Dedifferentiated amniotic fluid mesenchymal stem cell (primary cell): ENCODE results near the gene FSD1.
"Not testable (repeated sequence)": the region's sequence is repeated elsewhere in the genome, so short reads cannot be mapped to it uniquely, and the experiment has no call there.

ENCODE experiments used
- DNase-seq: peaks from one replicate; pipeline ENCODE4 v3.0.0-alpha.2; 2016; ENCODE audit errors: extremely low spot score

Gene FSD1

DNA sequence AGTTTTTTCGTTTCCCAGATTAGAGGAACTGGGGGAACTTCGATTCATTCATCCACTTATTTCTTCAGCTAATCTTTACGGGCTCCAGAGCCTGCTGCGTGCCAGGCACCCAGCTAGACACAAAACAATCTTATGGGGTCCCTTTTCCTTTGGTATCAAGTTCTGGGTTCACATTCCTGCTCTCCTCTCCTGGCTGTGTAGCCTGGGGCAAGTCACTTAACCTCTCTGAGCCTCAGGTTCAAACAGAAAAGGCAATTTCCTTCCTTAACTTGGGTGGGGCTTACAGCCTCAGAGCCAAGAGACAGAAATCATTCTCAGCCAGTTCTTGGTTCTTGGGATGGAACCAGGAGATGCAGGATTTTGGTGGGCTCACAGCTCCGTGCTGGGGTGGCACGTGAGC lies 19.4 kb upstream of the FSD1 start:
- no peak for DNase-seq

DNA sequence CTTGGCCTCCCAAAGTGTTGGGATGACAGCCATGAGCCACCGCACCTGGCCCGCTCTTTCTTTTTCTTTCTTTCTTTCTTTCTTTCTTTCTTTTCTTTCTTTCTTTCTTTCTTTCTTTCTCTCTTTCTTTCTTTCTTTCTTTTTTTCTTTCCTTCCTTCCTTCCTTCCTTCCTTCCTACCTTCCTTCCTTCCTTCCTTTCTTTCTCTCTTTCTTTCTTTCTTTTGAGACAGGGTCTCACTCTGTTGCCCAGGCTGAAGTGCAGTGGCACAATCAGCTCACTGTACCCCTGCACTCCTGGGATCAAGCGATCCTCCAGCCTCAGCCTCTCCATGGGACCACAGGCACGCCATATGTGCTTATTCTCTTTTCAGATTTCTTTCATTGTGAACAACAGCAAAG lies 18.3 kb upstream of the FSD1 start:
- not testable (repeated sequence) for DNase-seq

DNA sequence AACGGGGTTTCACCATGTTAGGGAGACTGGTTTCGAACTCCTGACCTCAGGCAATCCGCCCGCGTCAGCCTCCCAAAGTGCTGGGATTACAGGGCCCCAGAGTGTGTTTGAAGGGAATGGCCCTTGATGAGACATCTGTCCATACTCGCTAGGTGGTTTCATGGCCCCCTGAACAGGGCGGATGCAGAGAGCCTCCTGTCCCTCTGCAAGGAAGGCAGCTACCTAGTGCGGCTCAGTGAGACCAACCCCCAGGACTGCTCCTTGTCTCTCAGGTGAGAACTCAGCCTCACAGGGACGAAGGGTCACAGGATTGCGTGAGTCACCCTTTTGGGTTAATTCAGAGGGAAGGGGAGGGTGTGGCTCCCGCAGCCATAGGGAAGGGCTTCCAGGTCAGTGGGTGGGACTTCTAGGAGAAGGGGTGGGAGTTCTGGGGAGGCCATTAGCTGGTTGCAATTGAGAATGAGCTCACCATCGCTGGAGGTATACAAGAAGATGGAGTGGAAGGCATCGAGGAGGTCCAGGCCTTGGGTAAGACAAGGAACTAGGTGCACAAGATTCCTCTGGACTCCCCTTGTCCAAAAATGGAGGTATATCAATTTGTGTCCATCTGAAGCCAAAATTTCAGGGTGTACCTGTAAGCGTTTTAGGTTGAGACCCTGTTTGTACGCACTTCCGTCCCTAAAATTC lies 16.2 kb upstream of the FSD1 start:
- no peak for DNase-seq

DNA sequence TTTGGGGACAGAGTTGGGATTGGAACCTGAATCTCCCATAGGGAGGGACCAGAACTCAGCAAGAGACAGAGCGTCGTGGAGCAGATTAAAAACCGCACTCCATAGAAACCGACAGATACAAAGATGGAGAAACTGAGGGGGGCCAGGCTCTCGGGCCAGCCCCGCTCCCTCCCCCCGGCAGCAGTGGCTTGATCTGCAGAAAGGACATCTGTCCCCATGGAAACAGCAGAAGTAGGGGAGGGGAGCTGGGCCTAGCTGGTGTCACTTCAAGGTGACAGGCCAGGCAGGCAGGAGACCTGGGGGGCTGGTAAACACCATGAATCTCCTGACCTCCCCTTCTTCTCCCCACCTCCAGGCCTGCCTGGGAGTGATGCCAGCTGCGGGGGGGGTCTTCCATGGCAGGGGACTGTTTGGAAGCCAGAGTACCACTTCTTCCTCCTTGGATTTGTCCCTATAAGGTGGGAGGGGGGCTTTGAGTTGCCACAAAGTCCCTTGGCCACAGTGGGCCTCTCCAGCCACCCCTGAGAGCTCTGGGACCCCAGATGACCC lies 13.1 kb upstream of the FSD1 start:
- no peak for DNase-seq

DNA sequence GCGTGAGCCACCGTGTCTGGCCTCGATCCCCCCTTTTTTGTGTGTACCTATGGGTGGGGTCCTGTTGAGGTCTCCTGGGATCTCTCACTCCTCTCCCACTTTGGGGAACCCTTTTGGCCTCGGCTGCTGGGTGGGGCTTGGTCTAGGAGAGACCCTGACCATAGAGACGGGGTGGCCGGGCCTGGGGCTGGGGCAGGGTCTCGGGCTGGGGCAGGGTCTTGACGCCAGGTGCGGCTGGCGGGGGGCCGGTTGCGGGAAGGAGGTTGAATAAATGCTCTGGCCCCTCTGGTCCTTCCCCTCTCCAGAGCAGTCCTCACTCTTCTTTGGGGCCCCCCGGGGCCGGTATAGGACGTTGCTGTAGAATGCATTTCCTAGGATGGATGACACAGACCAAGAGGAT lies 11.9 kb upstream of the FSD1 start:
- DNase-seq: no peak

DNA sequence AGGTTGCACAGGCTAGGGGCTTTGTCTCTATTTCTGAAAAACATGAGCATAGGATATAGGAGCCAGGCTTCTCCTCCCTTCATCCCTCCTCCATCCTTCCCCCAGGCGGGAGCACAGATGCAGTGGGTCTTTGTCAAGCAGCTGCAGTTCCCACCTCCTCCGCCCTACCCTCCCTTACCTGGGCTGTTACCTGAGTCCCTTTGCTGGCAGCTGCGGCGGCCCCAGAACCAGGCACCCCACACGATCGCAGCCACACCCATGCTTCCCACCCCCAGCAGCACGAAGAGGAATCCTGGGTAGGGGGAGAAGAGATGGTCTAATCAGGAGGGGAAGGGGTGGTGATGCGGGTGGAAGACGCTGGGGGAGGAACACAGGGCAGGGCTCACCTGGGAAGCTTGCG lies 10.0 kb upstream of the FSD1 start:
- no peak for DNase-seq

DNA sequence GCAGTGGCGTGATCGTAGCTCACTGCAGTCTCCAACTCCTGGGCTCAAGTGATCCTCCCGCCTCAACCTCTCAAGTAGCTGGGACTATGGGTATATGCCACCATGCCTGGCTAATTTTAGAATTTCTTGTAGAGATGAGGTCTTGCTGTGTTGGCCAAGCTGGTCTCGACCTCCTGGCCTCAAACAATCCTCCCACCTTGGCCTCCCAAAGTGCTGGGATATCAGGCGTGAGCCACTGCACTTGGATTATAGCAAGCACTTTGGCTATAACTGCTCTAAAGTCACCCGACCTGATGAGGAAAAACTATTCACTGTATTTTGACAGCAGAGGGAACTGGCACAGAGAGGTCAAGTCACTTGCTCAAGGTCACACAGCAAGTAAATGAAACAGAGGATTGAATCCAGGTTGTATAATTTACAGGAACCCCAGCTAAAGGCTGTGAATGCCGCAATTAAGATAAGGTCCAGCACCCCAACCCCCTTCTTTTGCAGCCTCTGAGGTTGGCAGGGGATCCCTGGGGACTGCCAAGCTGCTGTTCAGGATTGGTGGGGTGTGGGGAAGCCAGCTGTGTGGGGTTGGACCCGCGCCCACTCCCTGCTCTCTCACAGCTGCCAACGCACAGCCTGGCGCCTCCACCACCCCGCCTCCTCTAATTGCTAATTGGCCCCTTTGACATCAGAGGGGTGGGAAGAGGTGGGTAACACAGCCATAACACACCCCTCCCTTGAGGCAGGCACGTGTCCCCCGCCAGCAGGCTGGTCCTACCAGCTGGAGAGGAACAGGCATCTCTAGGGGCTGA lies 8.2 kb upstream of the FSD1 start:
- no peak for DNase-seq

DNA sequence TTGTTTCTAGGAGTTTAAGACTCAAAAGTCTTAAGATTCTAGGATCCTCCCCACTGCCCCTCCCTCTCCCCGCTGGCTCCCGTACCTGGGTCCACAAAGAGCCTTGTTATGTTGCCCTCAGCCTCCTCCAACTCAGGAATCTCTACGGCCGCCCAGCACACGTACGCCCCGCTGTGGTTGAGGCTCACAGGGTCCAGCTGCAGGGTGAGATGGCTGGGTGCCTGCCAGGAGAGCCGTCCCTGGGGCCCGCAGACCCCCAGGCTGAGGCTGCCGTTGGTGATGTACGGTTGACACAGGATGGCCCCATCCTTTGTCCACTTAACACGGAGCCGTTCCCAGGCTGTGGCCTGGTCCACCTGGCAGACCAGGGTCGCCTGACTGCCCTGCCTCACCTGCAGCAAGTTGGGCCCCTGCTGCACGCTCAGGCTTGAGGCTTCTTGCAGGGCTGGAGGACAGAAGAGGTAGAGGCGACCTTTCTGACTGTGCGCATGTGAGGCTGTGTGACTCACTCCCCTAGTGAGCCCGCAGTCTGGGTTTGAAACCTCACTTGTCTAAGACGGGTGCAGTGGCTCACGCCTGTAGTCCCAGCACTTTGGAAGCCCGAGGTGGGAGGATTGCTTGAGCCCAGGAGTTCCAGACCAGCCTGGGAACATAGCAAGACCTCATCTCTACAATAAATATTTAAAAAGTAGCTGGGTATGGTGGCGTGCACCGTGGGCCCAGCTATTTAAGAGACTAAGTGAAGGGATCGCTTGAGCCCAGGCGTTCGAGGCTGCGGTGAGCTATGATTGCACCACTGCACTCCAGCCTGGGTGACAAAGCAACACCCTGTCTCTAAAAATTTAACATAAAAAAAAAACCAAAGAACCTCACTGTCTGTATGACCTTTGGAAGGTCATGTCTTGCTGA lies 6.2 kb upstream of the FSD1 start:
- DNase-seq: no peak

DNA sequence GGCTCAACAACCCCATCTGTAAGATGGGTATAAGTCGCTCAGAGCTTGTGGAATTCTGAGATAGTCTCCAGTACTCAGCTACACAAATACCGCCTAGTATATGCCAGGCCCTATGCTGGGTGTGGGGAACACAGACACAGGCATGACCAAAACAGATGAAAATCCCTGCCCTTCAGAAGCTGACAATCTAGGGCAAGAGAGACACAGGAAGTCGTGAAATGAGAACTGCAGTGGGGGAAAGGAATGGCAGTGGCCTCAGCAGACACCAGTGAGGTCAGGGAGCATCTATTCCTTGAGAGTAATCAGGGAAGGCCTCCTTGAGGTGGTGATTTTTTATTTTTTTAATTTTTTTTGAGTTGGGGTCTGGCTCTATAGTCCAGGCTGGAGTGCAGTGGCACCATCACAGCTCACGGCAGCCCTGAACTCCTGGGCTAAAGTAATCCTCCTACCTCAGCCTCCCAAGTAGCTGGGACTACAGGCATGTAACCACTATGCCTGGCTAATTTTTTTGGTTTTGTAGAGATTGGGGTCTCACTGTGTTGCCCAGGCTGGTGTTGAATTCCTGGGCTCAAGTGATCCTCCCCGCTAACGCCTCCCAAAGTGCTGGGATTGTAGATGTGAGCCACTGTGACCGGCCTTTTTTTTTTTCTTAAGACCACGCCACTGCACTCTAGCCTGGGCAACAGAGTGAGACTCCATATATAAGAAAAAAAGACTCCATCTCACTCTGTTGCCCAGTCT lies 5.4 kb upstream of the FSD1 start:
- DNase-seq: no peak

DNA sequence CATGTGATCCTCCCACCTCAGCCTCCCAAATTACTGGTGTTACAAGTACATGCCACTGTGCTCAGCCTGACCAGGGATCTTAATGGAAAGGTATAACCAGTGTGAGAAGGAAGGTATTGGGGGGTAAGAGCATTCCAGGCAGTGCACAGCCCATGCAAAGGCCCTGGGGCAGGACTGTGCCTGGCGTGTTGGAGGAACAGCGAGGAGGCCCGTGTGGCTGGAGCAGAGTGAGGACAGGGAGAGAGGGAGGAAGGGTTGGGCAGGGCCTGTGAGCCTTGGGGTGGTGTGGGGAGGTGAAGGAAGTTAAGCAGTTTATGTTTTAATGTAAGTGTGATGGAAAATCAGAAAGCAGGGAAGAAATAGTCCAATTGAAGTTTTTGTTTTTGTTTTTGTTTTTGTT lies 3.8 kb upstream of the FSD1 start:
- DNase-seq: no peak

DNA sequence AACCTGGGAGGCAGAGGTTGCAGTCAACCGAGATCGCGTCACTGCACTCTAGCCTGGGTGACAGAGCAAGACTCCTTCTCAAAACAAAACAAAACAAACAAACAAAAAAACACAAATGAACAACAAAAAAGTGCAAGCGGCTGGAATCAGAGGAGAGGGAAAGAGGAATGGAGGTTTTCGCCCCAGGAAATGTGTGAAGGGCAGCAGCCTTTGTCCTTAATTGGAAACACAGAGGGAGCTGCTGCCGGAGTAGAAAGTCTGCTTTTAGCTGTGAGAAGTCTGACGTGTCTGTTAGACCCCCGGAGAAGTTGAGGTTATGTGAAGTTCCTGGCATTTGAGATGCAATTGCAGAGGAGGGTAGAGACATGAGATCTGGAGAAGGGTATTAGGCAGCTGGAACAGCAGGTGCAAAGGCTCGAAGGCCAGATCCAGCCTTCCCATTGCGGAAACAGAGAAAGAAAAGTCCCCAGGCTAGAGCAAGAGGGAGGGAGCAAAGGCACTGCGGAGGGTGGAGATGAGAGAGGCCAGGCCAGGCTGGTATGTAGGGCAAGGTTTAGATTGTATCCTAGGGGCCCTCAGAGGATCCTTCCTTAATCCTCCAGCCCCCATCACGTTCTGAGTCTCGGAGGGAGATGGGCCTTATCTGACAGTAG lies 2.7 kb upstream of the FSD1 start:
- DNase-seq: no peak

DNA sequence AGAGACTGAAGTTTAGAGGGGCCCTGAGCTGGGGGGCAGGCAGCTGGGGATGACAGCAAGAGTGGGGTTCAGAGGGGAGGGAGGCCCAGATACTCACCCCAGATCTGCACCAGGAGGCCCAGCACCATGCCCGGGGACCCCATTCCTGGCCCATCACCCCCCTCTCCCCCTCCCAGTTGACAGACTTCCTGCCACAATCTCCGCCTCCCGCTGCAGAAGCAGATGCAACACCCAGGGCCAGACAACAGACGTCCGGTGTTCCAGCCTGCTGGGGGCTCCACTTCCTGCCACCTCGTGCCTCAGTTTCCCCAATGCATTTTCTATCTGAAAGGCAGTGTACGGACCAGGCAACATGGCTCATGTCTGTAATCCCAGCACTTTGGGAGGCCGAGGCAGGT lies 2.2 kb upstream of the FSD1 start, which contains the start of gene TMIGD2:
TSS of gene TMIGD2 (minus strand) at position 147 of the 398 bp plus-strand sequence. CDS start at position 143, 4 bp downstream.
- DNase-seq: no peak

DNA sequence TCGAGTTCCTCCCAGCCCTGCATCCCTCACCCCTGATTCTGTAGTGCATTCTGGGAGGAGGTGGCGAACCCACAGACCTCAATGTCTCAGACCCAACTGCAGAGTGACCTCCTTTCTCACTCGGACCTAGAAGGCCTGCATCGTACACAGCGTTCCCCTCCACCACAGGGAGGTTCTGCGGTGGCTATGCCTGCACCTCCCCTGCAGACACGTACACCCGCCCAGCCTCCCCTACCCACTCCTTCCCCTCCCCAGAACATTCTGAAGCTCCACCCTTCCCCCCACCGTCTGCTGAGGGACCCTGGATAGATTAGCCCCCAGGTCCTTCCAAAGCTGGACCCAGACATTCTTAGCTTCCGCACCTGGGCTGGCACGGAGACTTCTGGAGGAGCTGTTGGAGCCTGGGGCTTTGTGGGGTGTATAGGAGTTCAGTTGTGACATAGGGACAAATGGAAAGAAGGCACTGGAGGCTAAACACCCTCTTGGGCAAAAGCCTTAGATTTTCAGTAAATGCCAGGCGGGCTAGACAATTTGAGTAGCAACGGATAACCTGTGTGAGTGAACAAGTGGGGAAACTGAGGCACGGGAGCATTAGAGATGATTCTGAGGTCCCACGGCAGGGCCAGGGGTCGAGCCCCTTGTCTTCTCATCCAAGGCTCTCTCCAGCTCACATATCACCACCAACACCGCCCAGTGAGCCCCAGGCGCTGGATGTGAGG lies 420 bp upstream of the FSD1 start:
- DNase-seq: no peak

DNA sequence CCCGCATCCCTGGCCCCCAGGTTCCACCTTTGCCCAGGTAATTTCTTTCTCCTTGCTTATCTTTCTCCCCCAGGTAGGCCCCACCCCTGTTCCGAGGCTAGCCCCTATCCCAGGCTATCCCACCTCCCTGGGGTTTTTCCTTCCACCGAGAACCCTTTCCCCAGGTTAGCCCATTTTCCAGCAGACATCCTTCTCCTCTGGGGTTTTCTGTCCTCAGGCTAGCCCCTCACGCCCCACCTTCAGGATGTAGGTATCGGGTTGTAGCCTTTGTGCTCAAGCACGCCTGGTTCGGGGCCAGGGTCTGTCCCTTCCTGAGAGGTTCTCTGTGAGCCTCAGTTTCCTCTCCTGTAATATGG lies 837 bp downstream of the FSD1 start:
- no peak for DNase-seq

DNA sequence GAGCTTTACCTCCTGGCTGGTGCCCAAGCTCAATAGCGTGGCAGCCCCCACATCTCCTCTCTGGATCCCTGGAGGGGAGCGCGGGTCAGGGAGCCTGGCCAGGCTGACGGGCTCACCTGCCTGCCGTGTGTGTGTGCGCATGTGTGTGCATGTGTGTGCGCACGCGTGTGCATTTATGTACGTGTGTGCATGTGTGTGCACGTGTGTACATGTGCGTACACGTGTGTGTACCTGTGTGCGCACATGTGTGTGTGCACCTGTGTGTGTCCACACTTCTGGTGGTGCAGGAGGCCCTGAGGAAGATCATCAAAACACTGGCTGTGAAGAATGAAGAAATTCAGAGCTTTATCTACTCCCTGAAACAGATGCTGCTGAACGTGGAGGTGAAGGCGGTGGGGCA lies 1.3 kb downstream of the FSD1 start:
- no peak for DNase-seq

DNA sequence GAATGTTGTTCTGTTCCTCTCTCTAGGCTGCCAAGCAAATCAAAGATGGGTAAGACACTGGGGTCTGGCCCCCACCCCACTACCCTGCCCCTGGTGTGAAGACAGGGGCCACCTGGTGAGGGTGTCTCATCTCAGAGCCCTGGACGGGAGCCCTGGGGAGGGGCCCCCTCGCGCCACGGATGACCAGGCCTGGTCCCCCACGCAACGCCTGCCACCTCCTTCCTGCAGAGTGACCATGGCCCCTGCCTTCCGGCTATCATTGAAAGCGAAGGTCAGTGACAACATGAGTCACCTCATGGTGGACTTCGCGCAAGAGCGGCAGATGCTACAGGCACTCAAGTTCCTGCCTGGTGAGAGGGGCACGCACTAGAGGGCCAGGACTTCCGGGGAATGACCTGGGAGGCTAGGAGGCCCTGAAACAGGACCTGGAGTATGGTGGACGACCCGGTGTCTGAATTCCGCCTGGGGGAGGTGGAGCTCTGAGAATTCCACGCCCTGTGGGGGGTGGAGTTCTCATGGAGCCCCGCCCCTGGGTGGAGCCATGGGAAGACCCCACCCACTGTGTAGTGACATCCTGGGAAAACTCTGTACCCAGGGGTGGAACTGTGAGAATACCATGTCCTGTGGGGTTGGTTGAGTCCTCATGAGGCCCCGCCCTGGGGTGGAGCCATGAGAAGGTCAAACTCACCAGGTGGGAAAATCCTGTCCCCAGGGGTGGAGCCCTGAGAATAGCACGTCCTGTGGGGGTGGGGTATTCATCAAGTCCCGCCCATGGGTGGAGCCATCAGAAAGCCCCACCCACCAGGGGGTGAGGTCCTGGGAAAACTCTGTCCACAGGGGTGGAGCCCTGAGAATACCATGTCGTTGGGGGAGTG lies 6.1 kb downstream of the FSD1 start:
- DNase-seq: no peak

DNA sequence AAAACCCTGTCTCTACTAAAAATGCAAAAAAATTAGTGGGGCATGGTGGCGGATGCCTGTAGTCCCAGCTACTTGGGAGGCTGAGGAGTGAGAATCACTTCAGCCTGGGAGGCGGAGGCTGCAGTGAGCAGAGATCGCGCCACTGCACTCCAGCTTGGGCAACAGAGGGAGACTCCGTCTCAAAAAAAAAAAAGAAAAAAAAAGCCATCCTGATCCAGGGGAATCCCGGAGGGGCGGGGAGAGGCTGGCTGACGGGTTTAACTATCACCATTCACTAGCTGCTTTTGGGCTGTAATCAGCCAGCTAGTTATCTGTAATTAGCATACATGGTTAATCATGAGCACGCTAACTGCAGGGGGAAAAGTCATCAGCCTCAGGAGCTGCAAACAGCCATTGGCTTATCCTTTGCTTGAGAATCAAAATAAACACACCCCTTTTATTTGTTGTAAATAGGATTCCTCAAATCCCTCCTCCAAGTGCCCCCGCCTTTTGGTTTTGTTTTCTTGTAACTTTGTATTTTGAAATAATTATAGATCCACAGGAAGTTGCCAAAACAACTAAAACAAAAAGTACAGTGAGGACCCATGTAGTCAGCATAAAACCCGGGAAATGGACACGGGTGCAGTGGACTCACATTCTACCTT lies 9.6 kb downstream of the FSD1 start:
- no peak for DNase-seq

DNA sequence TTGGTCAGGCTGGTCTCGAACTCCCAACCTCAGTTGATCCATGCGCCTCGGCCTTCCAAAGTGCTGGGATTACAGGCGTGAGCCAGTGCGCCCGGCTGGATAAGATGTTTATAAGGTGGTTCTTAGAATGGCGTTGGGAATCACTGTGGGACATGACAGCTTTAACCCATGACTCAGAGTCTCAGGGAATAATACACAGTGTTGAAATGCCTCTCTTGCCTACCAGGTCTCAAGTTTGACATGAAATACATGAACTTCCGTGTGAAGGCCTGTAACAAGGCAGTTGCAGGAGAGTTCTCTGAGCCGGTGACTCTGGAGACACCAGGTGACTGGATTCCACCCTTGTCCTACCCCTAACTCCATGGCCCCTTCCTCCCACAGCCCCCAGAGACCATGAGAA lies 12.6 kb downstream of the FSD1 start:
- no peak for DNase-seq

DNA sequence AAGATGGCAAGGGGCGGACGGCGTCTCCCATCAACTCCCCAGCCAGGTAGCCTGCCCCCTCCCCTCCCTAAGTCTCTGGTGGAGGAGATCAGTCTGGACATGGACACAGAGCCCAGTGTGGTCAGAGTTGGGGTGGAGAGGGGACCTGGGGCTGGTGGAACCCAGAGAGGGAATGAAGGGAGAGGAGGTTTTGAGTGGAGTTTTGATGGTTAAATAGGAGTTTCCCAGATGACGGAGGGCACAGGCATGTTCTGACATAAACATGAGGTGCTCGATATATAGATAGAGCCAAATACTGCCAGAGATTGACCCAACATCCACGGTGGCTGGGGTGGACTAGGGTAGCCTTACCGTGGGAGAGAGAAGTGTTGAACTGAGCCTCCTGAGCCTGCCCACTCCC lies 14.1 kb downstream of the FSD1 start:
- no peak for DNase-seq
